MG63 (cell line): ENCODE data around the gene PARD3B. TPM values are rescaled to one million over a fixed set of nuclear protein-coding genes. Genes with fewer than 3 reads are reported as not detected.

Source experiments
- DNase-seq: peaks from one replicate; pipeline ENCODE4 v3.0.0-alpha.2; 2020
- H3K27me3 ChIP-seq: fragments of 250-450 bp; sonication (Bioruptor Pico); 2 replicates; pipeline ENCODE4 v1.5.1; 2020; ENCODE audit warnings: mild to moderate bottlenecking, moderate library complexity
- H3K36me3 ChIP-seq: fragments of 250-450 bp; sonication (Bioruptor Pico); 2 replicates; pipeline ENCODE4 v1.5.1; 2020; ENCODE audit warnings: mild to moderate bottlenecking, moderate library complexity
- H3K4me3 ChIP-seq: fragments of 250-450 bp; sonication (Bioruptor Pico); 2 replicates; pipeline ENCODE4 v1.5.1; 2020; ENCODE audit warnings: mild to moderate bottlenecking, moderate library complexity
- H3K9me3 ChIP-seq: fragments of 250-450 bp; sonication (Bioruptor Pico); 2 replicates; pipeline ENCODE4 v1.5.1; 2020; ENCODE audit warnings: mild to moderate bottlenecking, moderate library complexity
- total RNA-seq: library from RNA; depleted of rRNA; stranded (reverse); fragments of >200 nt; shearing (Covaris generic); gene quantifications from 2 replicates; pipeline ENCODE4 v1.2.3, GENCODE V29; 2014; ENCODE audit warnings: low replicate concordance

The PARD3B gene
- total RNA-seq, 1 experiment from 2014 or later = 4.5 TPM

DNA sequence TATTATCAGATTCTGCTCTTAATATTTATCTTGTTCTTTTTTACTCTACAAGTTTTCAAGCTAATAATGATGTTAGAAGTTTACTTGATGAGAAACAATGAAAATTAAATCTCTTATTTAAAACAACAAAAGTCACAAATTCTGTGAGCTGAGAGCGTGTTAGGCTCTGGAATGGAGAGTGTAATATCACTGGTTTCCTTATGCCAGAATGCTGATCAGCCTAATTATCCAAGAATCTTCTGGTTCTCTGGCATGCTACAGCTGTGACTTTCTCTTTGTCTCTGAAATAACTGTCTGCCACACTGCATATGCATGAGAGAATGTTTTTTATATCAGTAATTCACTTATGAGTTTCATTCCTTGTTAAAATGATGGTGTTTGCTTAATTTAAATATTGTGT, 236.7 kb downstream of the PARD3B start:
- no peaks in the 10 kb centered on the region for H3K27me3 ChIP-seq
- H3K9me3 ChIP-seq = 0 out of 2 replicates have a peak, but pooled peaks cover 3% of the 10 kb centered on the region
- no peaks in the 10 kb centered on the region for H3K36me3 ChIP-seq
- no peak overlapping the region for H3K4me3 ChIP-seq
- no peak for DNase-seq

GRCh38 chr2:204790076-204790475, 244.8 kb downstream of the PARD3B start:
- Histone ChIP-seq H3K27me3 (no peaks in the 10 kb centered on the region), H3K4me3 (no peak overlapping the region), H3K9me3 (no peaks in the 10 kb centered on the region), H3K36me3 (no peaks in the 10 kb centered on the region)
- no peak for DNase-seq

- H3K36me3 ChIP-seq = no peaks in the 10 kb centered on the region
- DNase-seq = no peak
- H3K9me3 ChIP-seq = no peaks in the 10 kb centered on the region
- H3K27me3 ChIP-seq = no peaks in the 10 kb centered on the region
- no peak overlapping the region for H3K4me3 ChIP-seq
These were observed 246.0 kb downstream of the PARD3B start for GRCh38 chr2:204791230-204791629.

- no peaks in the 10 kb centered on the region for H3K27me3 ChIP-seq
- no peak for DNase-seq
- no peaks in the 10 kb centered on the region for H3K36me3 ChIP-seq
- no peaks in the 10 kb centered on the region for H3K9me3 ChIP-seq
- no peak overlapping the region for H3K4me3 ChIP-seq
These were observed 249.3 kb downstream of the PARD3B start for GRCh38 chr2:204794624-204795023.

GRCh38 chr2:204795156-204795555, 249.9 kb downstream of the PARD3B start:
- DNase-seq = peak; percentile 49
- Histone ChIP-seq H3K9me3 (no peaks in the 10 kb centered on the region), H3K4me3 (no peak overlapping the region), H3K36me3 (no peaks in the 10 kb centered on the region), H3K27me3 (no peaks in the 10 kb centered on the region)

DNA sequence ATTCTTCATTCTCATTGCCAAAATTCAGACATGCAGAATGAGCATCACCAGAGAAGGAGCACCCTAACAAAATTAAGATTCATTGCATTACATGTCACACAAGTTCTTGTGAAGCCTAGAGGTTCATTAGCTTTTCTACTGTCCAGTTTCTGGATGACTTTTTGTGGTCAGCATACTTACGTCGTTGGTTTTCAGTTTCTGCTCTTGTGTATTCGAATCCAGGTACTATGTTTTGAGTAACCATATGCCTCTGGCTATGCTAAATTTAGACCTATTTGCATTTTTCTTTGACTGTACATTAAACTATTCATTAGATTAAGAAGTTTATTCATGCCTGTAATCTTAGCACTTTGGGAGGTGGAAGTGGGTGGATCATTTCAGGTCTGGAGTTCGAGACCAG, 251.3 kb downstream of the PARD3B start:
- Histone ChIP-seq H3K36me3 (no peaks in the 10 kb centered on the region), H3K4me3 (no peak overlapping the region), H3K9me3 (no peaks in the 10 kb centered on the region), H3K27me3 (no peaks in the 10 kb centered on the region)
- no peak for DNase-seq

DNA sequence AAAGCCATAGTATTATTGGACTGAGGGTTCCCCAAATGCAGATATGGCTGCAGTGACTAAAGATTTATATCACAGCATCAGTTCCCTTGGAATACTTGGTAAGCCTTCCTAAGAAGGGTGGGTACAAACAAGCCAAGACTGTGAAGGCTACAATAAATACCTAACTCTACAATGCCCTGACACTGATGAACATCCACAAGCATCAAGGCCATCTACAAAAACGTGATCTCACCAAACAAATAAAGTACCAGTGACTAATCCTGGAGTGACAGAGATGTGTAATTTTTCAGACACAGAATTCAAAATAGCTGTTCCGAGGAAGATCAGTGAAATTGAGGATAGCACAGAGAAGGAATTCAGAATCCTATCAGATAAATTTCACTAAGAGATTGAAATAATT, 254.5 kb downstream of the PARD3B start:
- H3K9me3 ChIP-seq = no peaks in the 10 kb centered on the region
- no peaks in the 10 kb centered on the region for H3K27me3 ChIP-seq
- DNase-seq = no peak
- no peaks in the 10 kb centered on the region for H3K36me3 ChIP-seq
- no peak overlapping the region for H3K4me3 ChIP-seq

DNA sequence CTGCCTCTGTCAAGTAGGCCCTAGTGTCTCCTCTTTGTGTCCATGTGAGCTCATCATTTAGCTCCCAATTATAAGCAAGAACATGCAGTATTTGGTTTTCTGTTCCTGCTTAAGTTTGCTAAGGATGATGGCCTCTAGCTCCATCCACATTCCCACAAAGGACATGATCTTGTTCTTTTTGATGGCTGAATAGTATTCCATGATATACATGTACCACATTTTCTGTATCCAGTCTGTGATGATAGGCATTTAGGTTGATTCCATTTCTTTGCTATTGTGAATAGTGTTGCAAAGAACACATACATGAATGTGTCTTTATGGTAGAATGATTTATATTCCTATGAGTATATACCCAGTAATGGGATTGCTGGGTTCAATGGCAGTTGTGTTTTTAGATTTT, 263.2 kb downstream of the PARD3B start:
- Histone ChIP-seq H3K27me3 (no peaks in the 10 kb centered on the region), H3K9me3 (peaks cover 11% of the 10 kb centered on the region), H3K36me3 (no peaks in the 10 kb centered on the region), H3K4me3 (no peak overlapping the region)
- DNase-seq = no peak

- Histone ChIP-seq H3K36me3 (no peaks in the 10 kb centered on the region), H3K9me3 (peaks cover 3% of the 10 kb centered on the region)
- DNase-seq = no peak
These were observed 279.6 kb downstream of the PARD3B start for GRCh38 chr2:204824751-204825453.

DNA sequence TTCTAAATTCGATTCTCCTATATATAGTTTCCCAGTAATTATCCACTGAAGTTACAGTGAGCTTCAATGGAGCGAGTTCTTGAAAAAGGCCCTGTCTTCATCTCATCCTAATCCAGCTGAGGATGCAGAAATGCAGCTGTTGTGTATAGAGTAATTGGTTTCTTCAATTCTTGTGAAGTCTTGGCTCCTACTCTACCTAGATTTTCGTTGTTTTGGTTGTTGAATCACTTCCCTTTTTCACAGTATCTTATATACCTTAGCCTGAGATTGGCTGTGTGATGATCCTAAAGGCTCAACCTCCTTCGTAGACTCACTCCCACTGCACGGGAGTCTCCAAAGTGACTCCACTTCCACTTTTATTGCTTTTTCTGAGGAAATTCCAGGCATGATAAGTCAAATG, 280.4 kb downstream of the PARD3B start:
- Histone ChIP-seq H3K4me3 (no peak overlapping the region), H3K9me3 (peaks cover 3% of the 10 kb centered on the region), H3K36me3 (no peaks in the 10 kb centered on the region), H3K27me3 (no peaks in the 10 kb centered on the region)
- DNase-seq = no peak

More at GRCh38 chr2:204824751-204825453, 279.6 kb downstream of the PARD3B start:
- no peak overlapping the region for H3K4me3 ChIP-seq
- no peaks in the 10 kb centered on the region for H3K27me3 ChIP-seq

DNA sequence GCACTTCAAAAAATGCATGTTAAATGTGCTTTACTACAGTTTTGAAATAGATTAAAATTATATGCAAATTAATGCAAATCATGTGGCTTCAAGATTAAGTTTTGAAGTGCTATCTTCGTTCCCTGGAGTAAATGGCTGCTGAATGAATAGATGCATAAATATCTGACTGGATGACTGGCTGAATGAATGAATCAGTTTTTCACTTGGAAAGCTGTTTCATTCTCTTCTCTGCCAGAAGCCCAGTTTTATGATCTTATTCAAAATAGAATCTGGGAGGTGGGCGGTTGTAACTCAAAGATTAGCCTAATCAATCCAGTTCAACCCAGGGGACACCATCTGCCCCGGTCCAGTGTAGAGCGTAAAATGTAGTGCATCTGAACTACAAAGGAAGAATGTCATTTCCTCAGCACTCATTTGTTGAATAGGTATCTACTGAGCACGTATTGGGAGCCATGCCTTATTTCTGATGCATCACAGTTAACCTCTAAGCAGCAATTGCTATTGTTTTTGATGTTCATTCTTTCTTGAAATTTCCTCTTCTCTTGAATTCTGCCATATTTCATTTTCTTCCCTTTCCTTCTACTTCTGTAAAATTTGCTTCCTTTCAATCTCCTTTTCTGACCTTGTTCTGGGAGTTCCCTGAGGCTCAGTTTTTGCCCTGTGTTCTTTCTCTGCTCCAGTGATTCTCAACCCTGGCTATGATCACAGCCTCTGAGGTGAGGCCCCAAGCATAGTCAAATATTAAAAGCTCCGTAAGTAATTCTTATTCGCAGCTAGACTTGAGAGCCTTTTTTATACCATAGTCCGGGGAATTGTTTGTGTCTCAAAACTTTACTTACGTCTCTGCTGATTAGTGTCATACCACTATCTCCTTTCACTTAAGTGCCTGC, 282.7 kb downstream of the PARD3B start:
- no peak for DNase-seq
- Histone ChIP-seq H3K27me3 (no peaks in the 10 kb centered on the region), H3K4me3 (no peak overlapping the region), H3K9me3 (no peaks in the 10 kb centered on the region), H3K36me3 (no peaks in the 10 kb centered on the region)

GRCh38 chr2:204834716-204835384, 289.6 kb downstream of the PARD3B start:
- Histone ChIP-seq H3K4me3 (no peak overlapping the region), H3K9me3 (no peaks in the 10 kb centered on the region), H3K27me3 (no peaks in the 10 kb centered on the region), H3K36me3 (no peaks in the 10 kb centered on the region)
- no peak for DNase-seq

DNA sequence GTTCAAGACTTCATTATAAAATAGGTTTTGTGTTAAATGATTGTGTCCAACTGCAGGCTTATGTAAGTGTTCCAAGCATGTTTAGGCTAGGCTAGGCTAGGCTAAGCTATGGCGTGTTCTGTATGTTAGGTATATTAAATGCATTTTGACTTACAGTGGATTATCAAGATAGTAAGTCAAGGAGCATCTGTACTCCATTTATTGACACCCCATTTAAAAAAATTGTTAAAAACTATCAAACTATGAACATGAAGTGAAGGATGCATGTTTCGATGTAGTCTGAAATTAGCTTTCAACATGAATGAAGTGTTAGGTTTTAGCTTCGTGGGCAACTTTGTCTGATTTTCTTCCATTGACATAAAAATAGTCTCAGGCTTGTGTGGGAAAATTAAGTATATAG, 290.5 kb downstream of the PARD3B start:
- Histone ChIP-seq H3K27me3 (no peaks in the 10 kb centered on the region), H3K9me3 (no peaks in the 10 kb centered on the region), H3K4me3 (no peak overlapping the region), H3K36me3 (no peaks in the 10 kb centered on the region)
- DNase-seq = no peak

- Histone ChIP-seq H3K4me3 (no peak overlapping the region), H3K27me3 (no peaks in the 10 kb centered on the region), H3K9me3 (no peaks in the 10 kb centered on the region), H3K36me3 (no peaks in the 10 kb centered on the region)
- no peak for DNase-seq
These were observed 295.2 kb downstream of the PARD3B start for GRCh38 chr2:204840504-204840903.

- H3K4me3 ChIP-seq = peak overlapping the region; percentile 10; the same call in 1 of the 2 replicates
- H3K27me3 ChIP-seq = no peaks in the 10 kb centered on the region
- no peaks in the 10 kb centered on the region for H3K36me3 ChIP-seq
- no peak for DNase-seq
- no peaks in the 10 kb centered on the region for H3K9me3 ChIP-seq
These were observed 296.8 kb downstream of the PARD3B start for GRCh38 chr2:204842068-204842467.

GRCh38 chr2:204842661-204843485, 297.6 kb downstream of the PARD3B start:
- peak; percentile 69 for DNase-seq
- no peaks in the 10 kb centered on the region for H3K27me3 ChIP-seq
- H3K36me3 ChIP-seq = no peaks in the 10 kb centered on the region
- H3K4me3 ChIP-seq = peak overlapping the region; percentile 10; the same call in 1 of the 2 replicates
- no peaks in the 10 kb centered on the region for H3K9me3 ChIP-seq
